A549 (cell line): Measurements from ENCODE around the gene GPATCH4.
"Not testable (repeated sequence)": the region's sequence is repeated elsewhere in the genome, so short reads cannot be mapped to it uniquely, and the experiment has no call there.

Source experiments
- EHMT2 ChIP-seq: fragments of 200-600 bp; sonication (generic); IDR thresholded peaks from 2 replicates; pipeline ENCODE4 v1.6.1; 2016; ENCODE audit warnings: antibody characterized with exemption, low read depth, mild to moderate bottlenecking, moderate library complexity
- GATA3 ChIP-seq: IDR thresholded peaks from 2 replicates; pipeline ENCODE4 v1.6.1; 2012; ENCODE audit warnings: borderline replicate concordance
- JUN ChIP-seq, 2 experiments: fragments of >200 bp; sonication (Bioruptor Twin); formaldehyde crosslinking; IDR thresholded peaks; 2 replicates in 1 of 2; 3 replicates in 1 of 2; pipeline ENCODE4 v1.6.1; 2016 to 2017
- MYC ChIP-seq: IDR thresholded peaks from 2 replicates; pipeline ENCODE4 v1.6.1; 2012; ENCODE audit warnings: mild to moderate bottlenecking, inconsistent platforms, low read length, improper control_type of control experiment, borderline replicate concordance
- POLR2A ChIP-seq: IDR thresholded peaks from 2 replicates; pipeline ENCODE4 v1.6.1; 2012; ENCODE audit warnings: mild to moderate bottlenecking, low read length
- RAD21 ChIP-seq, 2 experiments: fragments of >200 bp in 1 of 2; sonication (Bioruptor Twin) in 1 of 2; formaldehyde crosslinking in 1 of 2; IDR thresholded peaks in 1 of 2; conservative IDR thresholded peaks in 1 of 2; 2 replicates in 1 of 2; 3 replicates in 1 of 2; pipeline ENCODE4 v1.6.1; 2012 to 2018; ENCODE audit warnings: inconsistent platforms in 1 of 2
- TF ChIP-seq, protein P1 (sequence below): fragments of >200 bp; sonication (Bioruptor Twin); formaldehyde crosslinking; IDR thresholded peaks from 3 replicates; pipeline ENCODE4 v1.5.1; 2016
- TF ChIP-seq, protein P2 (sequence below): IDR thresholded peaks from 2 replicates; pipeline ENCODE4 v1.6.1; 2012
- TF ChIP-seq, protein P3 (sequence below): fragments of 250-450 bp; sonication (Bioruptor Pico); IDR thresholded peaks from 2 replicates; pipeline ENCODE4 v1.5.0; 2021; ENCODE audit warnings: mild to moderate bottlenecking, moderate library complexity, borderline replicate concordance

DNA sequence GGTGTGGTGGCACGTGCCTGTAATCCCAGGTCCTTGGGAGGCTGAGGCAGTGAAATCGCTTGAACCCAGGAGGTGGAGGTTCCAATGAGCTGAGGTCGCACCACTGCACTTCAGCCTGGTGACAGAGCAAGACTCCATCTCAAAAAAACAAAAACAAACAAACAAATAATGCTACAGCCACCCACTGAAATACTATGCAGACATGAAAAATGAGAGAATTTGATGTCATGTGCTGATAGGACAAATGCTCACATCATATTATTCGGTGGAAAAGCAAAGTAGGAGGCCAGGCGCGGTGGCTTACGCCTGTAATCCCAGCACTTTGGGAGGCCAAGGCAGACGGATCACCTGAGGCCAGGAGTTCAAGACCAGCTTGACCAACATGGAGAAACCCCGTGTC is 8.8 kb upstream of the GPATCH4 start:
- TF ChIP-seq JUN (IDR thresholded peaks at IDR 0.05); EHMT2; GATA3; POLR2A; RAD21 (conservative IDR thresholded peaks at IDR 0.05 in 1 of 2, IDR thresholded peaks at IDR 0.05 in 1 of 2); MYC: not testable (repeated sequence)
- TF ChIP-seq, protein P1, sequence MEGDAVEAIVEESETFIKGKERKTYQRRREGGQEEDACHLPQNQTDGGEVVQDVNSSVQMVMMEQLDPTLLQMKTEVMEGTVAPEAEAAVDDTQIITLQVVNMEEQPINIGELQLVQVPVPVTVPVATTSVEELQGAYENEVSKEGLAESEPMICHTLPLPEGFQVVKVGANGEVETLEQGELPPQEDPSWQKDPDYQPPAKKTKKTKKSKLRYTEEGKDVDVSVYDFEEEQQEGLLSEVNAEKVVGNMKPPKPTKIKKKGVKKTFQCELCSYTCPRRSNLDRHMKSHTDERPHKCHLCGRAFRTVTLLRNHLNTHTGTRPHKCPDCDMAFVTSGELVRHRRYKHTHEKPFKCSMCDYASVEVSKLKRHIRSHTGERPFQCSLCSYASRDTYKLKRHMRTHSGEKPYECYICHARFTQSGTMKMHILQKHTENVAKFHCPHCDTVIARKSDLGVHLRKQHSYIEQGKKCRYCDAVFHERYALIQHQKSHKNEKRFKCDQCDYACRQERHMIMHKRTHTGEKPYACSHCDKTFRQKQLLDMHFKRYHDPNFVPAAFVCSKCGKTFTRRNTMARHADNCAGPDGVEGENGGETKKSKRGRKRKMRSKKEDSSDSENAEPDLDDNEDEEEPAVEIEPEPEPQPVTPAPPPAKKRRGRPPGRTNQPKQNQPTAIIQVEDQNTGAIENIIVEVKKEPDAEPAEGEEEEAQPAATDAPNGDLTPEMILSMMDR, result not testable (repeated sequence)
- TF ChIP-seq, protein P2, sequence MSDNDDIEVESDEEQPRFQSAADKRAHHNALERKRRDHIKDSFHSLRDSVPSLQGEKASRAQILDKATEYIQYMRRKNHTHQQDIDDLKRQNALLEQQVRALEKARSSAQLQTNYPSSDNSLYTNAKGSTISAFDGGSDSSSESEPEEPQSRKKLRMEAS, result not testable (repeated sequence)
- TF ChIP-seq, protein P3, sequence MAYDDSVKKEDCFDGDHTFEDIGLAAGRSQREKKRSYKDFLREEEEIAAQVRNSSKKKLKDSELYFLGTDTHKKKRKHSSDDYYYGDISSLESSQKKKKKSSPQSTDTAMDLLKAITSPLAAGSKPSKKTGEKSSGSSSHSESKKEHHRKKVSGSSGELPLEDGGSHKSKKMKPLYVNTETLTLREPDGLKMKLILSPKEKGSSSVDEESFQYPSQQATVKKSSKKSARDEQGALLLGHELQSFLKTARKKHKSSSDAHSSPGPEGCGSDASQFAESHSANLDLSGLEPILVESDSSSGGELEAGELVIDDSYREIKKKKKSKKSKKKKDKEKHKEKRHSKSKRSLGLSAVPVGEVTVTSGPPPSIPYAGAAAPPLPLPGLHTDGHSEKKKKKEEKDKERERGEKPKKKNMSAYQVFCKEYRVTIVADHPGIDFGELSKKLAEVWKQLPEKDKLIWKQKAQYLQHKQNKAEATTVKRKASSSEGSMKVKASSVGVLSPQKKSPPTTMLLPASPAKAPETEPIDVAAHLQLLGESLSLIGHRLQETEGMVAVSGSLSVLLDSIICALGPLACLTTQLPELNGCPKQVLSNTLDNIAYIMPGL (CRISPR knock-in tag), result not testable (repeated sequence)
